HG03159 (cell line): ENCODE results near the gene MILR1.
"Not testable (repeated sequence)": the region's sequence is repeated elsewhere in the genome, so short reads cannot be mapped to it uniquely, and the experiment has no call there.

ENCODE experiments used
- ATAC-seq: cut with Tn5 transposase; IDR thresholded peaks from one replicate; pipeline ENCODE4 v1.9.1; 2021; ENCODE audit warnings: mild to moderate bottlenecking, moderate library complexity; ENCODE audit not compliant: unreplicated experiment

Gene MILR1

DNA sequence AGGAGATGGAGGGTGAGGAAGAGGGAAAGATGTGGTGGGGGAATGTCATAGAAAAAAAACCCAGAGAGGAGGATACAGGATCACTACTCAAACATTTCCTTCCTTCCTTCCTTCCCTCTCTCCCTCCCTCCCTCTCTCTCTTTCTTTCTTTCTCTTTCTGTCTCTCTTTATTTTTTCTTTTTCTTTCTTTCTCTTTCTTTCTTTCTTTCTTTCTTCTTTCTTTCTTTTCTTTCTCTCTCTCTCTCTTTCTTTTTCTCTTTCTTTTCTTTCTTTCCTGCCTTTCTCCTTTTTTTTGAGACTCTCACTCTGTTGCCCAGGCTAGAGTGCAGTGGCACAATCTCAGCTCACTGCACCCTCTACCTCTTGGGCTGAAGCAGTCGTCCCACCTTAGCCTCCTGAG, 17.9 kb downstream of the MILR1 start:
- not testable (repeated sequence) for ATAC-seq

DNA sequence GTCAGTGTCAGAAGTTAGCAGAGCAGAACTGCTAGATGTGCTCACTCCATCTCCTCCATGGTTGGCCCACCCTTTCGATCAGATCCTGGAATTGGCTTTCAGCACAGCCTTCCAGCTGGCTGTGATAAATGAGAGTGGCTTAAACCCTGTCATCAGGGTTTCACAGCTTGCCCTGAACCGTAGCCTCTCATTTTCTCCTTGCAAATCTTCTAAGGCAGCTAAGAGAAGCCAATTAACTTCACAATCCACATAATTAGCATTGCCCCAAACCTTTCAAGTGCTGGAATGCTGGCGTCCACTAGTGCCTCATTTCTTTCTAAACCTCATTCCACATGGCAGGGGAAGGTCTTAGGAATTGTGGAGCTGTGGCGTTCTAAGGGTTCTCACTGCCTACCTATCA, 21.7 kb downstream of the MILR1 start:
- no peak for ATAC-seq

DNA sequence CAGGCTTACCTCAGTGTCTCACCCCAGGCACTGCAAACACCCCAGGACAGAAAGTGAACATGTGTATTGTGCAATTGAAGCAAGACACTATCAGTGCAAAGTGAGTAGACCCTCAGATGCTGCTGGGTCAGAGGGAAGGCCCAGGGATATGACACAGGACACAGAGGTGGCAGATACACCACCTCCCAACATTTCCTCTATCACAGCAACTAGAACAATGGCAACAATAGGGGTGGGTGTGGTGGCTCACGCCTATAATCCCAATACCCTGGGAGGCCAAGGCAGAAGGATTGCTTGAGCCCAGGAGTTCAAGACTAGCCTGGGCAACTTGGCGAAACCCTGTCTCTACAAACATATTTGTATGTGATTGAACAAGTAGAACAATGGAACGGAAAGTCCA, 22.5 kb downstream of the MILR1 start:
- no peak for ATAC-seq

DNA sequence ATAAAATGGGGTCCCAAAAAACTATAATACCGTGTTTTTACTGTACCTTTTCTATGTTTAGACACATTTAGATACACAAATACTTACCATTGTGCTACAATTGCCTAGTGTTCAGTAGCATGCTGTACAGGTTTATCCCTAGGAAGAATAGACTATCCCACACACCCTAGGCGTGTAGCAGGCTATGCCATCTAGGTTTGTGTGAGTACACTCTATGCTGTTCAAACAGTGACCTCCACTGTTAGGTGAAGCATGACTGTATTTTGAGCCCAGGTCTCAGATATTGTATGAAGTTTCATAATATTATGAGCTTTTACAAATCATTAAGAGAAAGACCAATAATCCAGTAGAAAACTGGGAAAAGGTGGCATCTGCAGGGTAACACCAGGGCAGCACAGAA, 23.6 kb downstream of the MILR1 start:
- ATAC-seq, result no peak

DNA sequence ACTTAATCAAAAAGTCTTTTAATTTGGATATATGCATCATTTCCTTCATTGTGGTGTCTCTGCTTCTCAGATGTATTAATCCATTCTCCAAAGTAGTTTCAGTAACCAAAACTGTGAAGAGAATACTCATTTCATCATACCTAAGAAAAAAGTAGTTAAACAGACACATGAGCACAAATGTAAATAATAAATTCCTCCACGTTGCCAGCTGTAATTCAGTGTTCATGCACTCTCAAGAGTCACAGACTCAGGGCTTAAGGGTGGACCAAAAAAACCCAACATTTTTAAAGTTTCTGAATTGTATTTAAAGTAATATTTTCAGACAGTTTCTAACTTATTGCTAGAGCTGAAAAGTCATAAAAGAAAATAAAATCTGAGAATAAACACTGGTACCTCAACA, 28.9 kb downstream of the MILR1 start:
- no peak for ATAC-seq

DNA sequence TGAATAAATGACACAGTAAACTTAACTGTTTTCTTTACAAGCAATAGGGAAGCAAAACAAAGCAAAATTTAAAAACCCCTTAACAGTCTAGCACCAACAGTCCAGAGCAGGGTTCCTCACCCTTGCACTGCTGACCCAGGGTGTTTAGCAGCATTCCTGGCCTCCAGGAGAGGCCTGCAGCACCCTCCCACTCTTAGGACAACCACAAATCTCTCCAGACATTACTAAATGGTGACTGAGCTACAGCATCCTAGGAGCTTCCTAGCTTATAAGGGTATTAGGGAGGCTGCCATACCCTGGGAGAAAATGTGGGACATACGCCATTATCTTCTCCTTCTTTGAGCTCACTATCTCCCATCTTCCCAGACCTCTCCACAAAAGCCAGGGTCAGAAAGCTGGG, 32.0 kb downstream of the MILR1 start:
- no peak for ATAC-seq

DNA sequence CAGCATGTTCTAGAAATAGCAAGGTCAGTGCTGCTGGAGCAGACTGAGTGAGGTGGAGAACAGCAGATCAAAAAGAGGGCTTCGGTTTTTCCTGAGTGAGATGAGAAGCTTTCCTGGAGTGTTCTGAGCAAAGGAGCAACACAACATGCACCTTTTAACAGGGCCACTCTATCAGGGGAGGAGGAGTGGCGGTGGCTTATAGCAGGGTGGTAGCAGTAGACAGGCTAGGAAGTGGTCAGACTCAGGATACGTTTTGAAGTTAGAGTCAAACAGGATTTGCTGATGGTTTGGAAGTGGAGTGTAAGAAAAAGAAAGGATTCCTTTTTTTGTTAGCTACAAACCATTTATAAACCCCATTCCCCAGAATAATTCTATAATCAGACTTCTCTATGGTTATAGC, 35.5 kb downstream of the MILR1 start:
- no peak for ATAC-seq

DNA sequence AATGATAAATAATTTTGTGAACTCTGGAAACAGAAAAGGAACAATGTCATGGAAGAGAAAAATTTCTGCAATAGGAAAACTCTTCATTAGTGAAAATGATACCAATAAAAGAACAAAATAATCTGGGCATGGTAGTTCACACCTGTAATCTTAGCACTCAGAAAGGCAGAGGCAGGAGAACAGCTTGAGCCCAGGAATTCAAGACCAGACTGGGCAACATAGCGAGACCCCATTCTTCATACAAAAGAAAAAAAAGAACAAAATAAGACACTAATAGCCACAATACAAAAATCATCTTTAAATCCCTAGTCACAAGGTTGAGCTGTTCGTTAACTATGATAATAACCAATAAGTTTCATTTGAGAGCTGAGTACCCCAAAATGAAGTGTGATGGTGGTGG, 39.4 kb downstream of the MILR1 start:
- ATAC-seq, result no peak

DNA sequence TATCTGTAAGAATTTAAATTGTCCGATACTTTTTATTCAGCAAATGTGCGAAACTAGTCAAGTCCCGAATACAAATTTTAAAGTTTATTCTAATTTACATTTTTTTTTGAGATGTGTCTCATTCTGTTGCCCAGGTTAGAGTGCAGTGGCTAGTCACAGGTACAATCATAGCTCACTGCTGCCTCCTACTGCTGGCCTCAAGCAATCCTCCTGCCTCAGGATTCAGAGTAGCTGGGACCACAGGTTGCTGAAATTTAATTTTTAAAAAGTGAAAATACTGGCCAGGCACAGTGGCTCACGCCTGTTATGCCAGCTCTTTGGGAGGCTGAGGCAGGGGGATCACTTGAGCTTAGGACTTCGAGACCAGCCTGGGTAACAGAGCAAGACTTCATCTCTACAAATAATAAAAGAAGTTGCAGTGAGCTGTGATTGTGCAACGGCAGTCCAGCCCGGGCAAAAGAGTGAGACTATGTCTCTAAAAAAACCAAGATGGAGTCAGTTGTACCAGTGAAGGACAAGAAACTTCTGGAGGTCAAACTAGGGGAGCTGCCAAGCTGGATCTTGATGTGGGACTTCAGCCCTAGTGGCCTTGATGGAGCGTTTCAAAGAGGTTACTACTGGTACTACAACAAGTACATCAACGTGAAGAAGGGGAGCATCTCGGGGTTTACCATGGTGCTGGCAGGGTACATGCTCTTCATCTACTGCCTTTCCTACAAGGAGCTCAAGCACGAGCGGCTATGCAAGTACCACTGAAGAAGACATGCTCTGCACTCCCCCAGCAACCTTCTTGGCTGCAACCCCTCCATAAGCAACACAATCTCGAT, 42.3 kb downstream of the MILR1 start:
- no peak for ATAC-seq

DNA sequence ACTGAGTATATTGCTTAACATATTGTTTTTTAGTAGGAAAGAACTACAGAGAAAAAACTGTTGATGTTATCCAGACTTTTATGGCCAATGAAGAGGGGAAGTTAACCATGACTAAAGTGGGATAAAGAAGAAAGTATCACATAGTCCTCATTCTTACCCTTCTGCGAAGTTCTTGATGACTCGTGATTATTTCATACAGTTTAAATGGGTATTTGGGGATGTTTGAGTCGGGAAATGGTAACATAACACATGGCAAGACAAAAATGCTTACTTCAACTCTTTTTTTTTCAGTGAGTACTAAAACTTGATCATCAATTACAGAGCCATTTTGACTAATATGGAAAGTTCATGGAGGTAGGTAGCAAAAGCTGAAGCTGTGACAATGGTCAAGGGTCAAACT, 43.1 kb downstream of the MILR1 start:
- ATAC-seq, result no peak

DNA sequence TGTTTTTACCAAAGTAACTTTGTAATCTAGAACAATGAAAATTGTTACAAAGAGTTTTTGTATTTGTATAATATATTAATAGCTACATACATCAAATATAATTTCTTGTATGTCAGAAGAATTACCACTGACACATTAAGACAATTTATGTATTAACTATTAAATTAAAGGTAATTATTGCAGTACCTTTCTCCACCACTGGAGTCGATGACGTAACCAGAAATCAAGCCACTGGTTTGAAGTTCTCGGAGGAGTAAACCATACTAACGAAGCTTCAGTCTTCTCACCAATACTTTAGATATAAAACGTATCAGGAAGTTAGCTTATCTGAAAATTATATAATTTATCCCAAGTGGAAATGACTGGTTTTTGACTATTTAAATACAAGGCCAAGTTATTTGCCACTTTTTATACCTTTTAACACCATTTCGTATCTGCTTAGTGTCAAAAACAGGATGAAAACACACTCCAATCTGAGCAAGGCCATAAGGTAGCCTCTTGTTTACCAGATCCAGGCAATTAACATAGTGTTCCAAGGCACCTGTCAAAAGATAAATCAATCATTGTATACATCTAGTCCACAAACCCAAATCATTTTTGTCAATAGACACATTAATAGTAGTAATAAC, 43.7 kb downstream of the MILR1 start:
- no peak for ATAC-seq

DNA sequence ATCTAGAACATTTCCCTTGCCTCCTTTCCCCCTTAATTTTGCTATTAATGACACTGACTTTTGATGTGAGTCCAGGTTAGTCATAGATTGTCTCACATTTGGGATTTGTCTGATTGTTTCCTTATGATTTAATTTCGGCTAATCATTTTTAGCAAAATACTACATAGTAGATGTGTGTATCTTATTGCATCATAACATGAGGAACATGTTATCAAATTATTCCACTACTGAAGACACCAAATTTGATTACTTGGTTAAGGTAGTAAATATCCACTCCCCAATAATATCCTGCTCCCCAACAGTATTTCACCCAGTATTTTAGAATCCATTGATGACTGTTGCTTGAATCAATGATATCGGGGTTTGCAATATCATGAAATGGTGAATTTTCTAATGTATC, 45.2 kb downstream of the MILR1 start:
- no peak for ATAC-seq

DNA sequence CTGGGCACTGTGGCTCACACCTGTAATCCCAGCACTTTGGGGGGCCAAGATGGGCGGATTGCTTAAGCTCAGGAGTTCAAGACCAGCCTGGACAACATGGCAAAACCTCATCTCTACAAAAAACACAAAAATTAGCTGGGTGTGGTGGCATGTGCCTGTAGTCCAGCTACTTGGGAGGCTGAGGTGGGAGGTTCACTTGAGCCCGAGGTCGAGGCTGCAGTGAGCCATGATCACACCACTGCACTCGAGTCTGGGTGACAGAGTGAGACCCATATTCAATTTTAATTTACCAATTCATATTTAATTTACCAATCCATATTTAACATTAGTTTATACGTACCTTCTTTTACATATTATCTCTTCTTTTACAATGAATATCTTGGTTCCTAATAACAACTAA, 46.4 kb downstream of the MILR1 start:
- not testable (repeated sequence) for ATAC-seq

DNA sequence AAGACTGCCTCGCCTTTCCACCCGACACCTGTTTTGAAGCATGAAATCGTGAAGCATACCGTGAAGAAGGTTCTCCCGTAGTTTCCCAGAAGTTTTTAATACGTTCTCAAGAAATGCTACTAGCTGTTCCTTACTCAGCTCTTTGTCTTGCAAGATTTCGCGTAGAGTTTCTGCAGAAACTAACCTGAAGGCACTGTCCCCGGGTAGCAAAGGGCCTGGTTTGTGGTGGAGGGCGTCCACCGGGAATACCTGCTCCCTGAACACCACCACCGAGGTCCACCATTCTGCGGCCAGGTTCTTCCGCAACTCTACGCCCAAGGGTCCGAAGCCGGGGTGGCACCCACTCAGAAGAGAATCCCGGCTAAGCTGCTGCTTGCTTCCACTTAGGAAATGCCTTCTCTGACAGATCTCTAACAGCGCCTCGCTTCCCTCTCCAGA, 47.5 kb downstream of the MILR1 start:
- peak; percentile 6 for ATAC-seq

DNA sequence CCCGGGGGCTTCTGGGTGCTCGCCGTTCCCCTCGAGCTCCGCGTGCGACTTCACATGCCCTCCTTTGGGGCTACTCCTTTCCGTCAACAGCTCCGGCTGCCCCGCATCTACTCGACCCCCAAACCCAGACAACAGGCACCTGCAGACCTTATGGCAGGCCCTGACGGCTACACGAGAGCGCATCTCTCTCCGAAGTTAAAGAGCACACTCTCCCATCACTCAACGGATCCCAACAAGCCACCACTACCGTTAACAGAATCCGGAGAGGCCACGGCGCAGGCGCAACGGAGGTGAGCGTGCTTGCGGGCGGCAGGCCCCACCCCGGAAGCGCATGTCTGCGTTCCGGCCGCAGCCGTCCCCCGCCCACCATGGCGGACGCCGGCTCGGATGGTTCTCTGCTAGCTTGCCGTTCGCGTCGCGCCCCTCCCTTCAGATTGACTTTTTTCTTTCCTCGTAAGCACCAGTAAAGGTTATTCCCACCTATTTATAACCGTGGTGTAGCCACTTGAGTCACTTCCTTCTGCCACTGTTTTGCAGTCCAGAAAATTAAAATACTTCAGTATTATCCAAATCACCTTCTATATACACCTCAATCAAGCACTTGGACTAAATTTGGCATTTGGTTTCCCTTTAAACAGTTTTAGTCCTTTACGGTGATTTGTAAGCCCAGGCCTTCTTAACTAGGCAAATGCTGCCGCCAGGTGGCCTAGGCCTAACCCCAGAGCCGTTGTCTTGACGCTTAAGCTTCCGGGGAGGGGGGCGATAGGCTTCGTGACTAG, 48.1 kb downstream of the MILR1 start, which contains the start of gene POLG2:
Gene POLG2, minus strand, starts transcription at position 269 of the 779 bp plus-strand sequence. Its CDS starts 86 bp downstream, at position 183.
- ATAC-seq, result peak; percentile 78

DNA sequence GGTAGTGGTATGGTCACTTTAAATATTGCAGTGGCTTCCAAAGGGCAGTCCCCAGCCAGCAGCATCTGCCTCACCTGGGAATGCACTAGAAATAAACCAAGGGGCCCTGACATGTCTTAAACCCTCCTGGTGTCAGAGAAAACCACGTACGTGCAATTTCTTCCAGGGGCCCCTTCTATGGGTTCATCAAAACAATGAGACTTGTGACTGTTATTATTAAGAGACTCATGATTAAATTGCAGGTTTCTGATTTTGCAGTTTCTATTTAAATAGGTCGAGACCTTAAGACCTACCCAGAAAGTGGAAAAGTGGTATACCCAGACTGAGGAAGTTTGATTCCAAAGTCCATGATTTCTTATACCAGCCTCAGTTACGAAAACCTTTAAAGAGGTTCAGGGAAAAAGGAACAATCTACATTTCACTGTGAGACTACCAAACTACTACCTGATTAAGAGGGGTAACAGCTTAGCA, 48.7 kb downstream of the MILR1 start:
- ATAC-seq, result no peak

DNA sequence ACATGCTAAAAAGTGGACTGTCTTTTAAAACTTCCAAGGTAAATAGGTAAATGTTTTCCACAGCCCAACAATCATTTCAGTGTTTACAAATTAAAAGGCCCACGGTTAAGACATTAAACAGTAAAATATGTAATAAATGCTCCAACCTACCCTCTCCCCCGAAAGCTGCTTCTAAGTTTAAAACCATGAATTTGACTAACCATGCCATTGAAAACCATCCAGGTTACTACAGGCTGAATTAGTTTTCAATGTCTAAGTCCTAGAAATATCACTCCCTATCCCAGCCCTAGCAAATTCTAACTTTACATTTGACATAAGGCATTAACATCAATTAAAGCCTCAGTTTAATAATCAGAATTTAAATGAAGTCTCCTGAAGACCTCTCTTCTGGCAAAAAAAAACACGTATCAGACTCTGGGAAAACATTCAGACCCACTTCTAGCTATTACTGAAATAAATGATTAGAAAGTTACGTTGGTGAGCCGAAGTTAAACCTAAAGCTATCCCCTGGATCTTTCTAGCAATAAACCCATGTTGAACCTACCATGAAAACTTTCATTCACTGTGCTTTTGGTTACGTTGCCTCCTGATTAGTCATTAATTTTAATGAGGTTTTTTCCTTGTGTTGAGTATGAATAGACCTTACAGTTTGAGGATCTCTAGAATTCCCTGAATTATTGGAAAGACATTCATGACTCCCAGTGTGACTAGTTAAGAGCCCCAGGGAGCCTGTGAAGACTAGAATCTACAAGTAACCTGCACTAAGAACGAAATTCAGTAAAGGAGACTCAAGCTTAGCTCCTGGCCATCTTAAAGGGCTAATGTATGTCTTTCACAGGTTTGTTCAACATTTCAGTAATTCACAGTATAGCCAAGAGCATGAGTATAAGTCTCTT, 49.6 kb downstream of the MILR1 start:
- no peak for ATAC-seq

DNA sequence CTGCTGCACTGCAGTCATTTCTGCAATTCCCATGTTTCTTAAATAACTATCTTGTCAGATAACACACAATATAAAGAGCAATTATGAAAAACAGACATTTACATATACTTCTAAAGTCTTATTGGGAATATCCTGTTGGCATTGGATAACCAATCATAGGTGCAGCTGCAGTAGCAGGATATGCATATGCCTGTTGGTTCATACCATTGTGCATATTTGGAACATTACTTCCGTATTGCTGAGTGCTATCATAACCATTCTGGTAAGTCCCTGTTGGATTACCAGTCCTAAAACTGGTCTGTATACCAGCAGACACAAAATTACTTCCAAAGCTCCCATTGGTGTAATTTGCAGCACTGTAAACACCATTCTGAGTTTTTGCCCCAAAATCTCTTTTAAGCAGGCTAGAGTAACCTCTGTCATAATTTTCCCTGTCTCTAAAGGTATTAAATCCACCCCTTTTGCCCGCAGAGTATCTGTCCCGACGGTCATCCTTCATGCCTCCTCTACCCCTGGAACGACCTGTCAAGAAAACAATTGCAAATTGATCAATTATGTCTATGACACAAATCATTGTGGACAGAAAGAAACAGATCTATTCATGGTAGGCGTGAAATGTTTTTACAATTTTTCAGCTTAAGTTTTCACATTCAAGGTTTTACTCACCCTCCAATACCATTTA, 51.0 kb downstream of the MILR1 start:
- ATAC-seq, result no peak

DNA sequence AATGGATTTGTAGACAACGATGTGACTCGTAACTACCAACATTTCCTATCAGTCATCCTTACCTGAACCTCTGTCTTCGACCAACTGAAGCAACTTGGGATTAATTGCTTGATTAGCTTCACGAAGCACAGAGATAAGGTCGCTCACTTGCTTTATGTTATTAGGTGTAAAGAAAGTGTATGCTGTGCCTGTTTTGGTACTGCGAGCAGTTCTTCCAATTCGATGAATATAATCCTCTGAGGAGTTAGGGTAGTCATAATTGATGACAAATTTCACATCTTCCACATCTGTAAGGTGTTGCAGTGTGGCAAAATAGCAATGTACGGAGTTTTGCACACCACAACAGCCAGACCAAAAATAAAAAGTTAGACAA, 51.6 kb downstream of the MILR1 start:
- ATAC-seq, result no peak
